Neuronal stem cell (in vitro differentiated cells): ENCODE results near the gene TBC1D13.
"Not testable (repeated sequence)": the region's sequence is repeated elsewhere in the genome, so short reads cannot be mapped to it uniquely, and the experiment has no call there.

ENCODE experiments used
- DNase-seq: peaks from one replicate; pipeline ENCODE4 v3.0.0-alpha.2; 2013; ENCODE audit warnings: low spot score
- H2AFZ ChIP-seq: one replicate; pipeline ENCODE4 v1.6.1; 2013; ENCODE audit warnings: mild to moderate bottlenecking, low read length, inconsistent platforms
- H2AK5ac ChIP-seq: 2 replicates; pipeline ENCODE4 v1.6.1; 2013; ENCODE audit warnings: low read depth, mild to moderate bottlenecking, inconsistent platforms, low read length, moderate library complexity, mixed read lengths
- H2BK120ac ChIP-seq: 2 replicates; pipeline ENCODE4 v1.6.1; 2013; ENCODE audit warnings: low read depth, mild to moderate bottlenecking, inconsistent platforms, low read length, moderate library complexity, mixed read lengths
- H2BK12ac ChIP-seq: one replicate; pipeline ENCODE4 v1.6.1; 2013; ENCODE audit warnings: low read length, inconsistent platforms
- H2BK15ac ChIP-seq: 2 replicates; pipeline ENCODE4 v1.6.1; 2013; ENCODE audit warnings: mild to moderate bottlenecking, low read length, inconsistent platforms, mixed read lengths
- H2BK5ac ChIP-seq: one replicate; pipeline ENCODE4 v1.6.1; 2013; ENCODE audit warnings: inconsistent platforms, mild to moderate bottlenecking, low read length, moderate library complexity
- H3K14ac ChIP-seq: one replicate; pipeline ENCODE4 v1.6.1; 2013; ENCODE audit warnings: low read length, inconsistent platforms
- H3K18ac ChIP-seq: 2 replicates; pipeline ENCODE4 v1.6.1; 2013; ENCODE audit warnings: low read length, inconsistent platforms
- H3K23ac ChIP-seq: 2 replicates; pipeline ENCODE4 v1.6.1; 2013; ENCODE audit warnings: low read depth, mild to moderate bottlenecking, mixed read lengths, low read length, inconsistent platforms; ENCODE audit not compliant: poor library complexity
- H3K27ac ChIP-seq: replicated peaks from 3 replicates; pipeline ENCODE4 v1.5.1; 2013; ENCODE audit warnings: low read length, inconsistent platforms
- H3K27me3 ChIP-seq, 3 experiments: 2 replicates each; pipeline ENCODE4 v1.6.1; 2013; ENCODE audit warnings: low read length in 3 of 3, mild to moderate bottlenecking in 2 of 3, inconsistent platforms in 1 of 3, low read depth in 1 of 3, mixed read lengths in 1 of 3, moderate library complexity in 1 of 3; ENCODE audit not compliant: control insufficient read depth in 3 of 3, insufficient read depth in 3 of 3
- H3K36me3 ChIP-seq, 2 donors: replicated peaks in 1 of 2; 2 replicates each; pipeline ENCODE4 v1.6.1; 2013; ENCODE audit warnings: low read length in 2 of 2; ENCODE audit not compliant: control insufficient read depth in 2 of 2, insufficient read depth in 2 of 2
- H3K4ac ChIP-seq: 2 replicates; pipeline ENCODE4 v1.6.1; 2013; ENCODE audit warnings: inconsistent platforms, mild to moderate bottlenecking, low read length, moderate library complexity
- H3K4me1 ChIP-seq, 2 donors: 1 replicate in 1 of 2; 2 replicates in 1 of 2; pipeline ENCODE4 v1.6.1; 2013; ENCODE audit warnings: low read length in 2 of 2, low read depth in 1 of 2; ENCODE audit not compliant: control insufficient read depth in 2 of 2, insufficient read depth in 1 of 2
- H3K4me2 ChIP-seq: one replicate; pipeline ENCODE4 v1.6.1; 2013; ENCODE audit warnings: mild to moderate bottlenecking, low read length, inconsistent platforms; ENCODE audit not compliant: insufficient read depth, poor library complexity, severe bottlenecking
- H3K4me3 ChIP-seq, 2 donors: 2 replicates each; pipeline ENCODE4 v1.5.1; 2013; ENCODE audit warnings: low read length in 2 of 2, mild to moderate bottlenecking in 2 of 2, inconsistent platforms in 1 of 2, moderate library complexity in 1 of 2
- H3K79me1 ChIP-seq: one replicate; pipeline ENCODE4 v1.6.1; 2013; ENCODE audit warnings: low read depth, mild to moderate bottlenecking, inconsistent platforms, low read length, moderate library complexity
- H3K9ac ChIP-seq: one replicate; pipeline ENCODE4 v1.6.1; 2013; ENCODE audit warnings: mild to moderate bottlenecking, low read depth, low read length, inconsistent platforms; ENCODE audit not compliant: poor library complexity
- H3K9me3 ChIP-seq, 2 donors: replicated peaks in 1 of 2; 2 replicates each; pipeline versions ENCODE3 to v1.6.1; 2013; ENCODE audit warnings: low read length in 2 of 2, mild to moderate bottlenecking in 2 of 2, inconsistent platforms in 1 of 2, low read depth in 1 of 2, mixed read lengths in 1 of 2, moderate library complexity in 1 of 2; ENCODE audit not compliant: control insufficient read depth in 2 of 2, insufficient read depth in 1 of 2
- H4K8ac ChIP-seq: one replicate; pipeline ENCODE4 v1.6.1; 2013; ENCODE audit warnings: low read depth, mild to moderate bottlenecking, inconsistent platforms, low read length, moderate library complexity
- H4K91ac ChIP-seq: one replicate; pipeline ENCODE4 v1.6.1; 2013; ENCODE audit warnings: low read length, low read depth, mild to moderate bottlenecking, inconsistent platforms; ENCODE audit not compliant: poor library complexity
- WGBS, 2 donors: extraction: QIAGEN DNeasy Blood & Tissue Kit; methylation state at CpG; one replicate each; pipeline ENCODE4 v1.1.7; 2013; ENCODE audit warnings: missing lambda C conversion rate in 2 of 2, mixed read lengths in 1 of 2; ENCODE audit not compliant: insufficient read length in 2 of 2, insufficient replicate concordance in 1 of 2; ENCODE audit errors: extremely low coverage in 2 of 2; 5-methylcytosine and 5-hydroxymethylcytosine counted together

The TBC1D13 gene

DNA sequence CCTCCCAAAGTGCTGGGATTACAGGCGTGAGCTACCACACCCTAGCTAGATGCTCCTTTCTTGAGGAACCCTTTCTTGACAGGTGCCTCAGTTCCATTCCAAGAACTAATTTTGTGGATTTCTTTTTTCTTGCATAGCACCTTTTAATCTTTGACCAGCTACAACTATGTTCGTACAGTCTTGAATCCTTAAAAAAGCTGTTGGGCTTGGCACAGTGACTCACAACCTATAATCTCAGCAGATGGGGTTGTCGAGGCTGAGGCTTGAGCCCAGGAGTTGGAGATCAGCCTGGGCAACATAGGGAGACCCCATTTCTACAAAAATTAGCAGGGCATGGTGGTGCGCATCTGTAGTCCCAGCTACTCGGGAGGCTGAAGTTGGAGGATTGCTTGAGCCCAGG is 14.0 kb upstream of the TBC1D13 start:
- peaks cover 0 to 5% of the 10 kb centered on the region in 2 donors for H3K36me3 ChIP-seq
- peaks cover 3 to 4% of the 10 kb centered on the region in 2 donors for H3K4me1 ChIP-seq
- peaks cover 2% of the 10 kb centered on the region for H3K79me1 ChIP-seq
- no peak overlapping the region for H4K8ac ChIP-seq
- H2AFZ ChIP-seq, result no peak overlapping the region
- H3K9ac ChIP-seq, result no peak overlapping the region
- no peak overlapping the region for H4K91ac ChIP-seq
- no peak overlapping the region for H3K14ac ChIP-seq
- H2BK5ac ChIP-seq, result no peak overlapping the region
- no peak overlapping the region for H3K27ac ChIP-seq
- no peak overlapping the region for H3K4me2 ChIP-seq
- no peak overlapping the region for H3K18ac ChIP-seq
- WGBS, 2 donors, result no CpG with 5 or more reads among the region's 5 CpGs
- H3K27me3 ChIP-seq, result no peaks in the 10 kb centered on the region
- H3K9me3 ChIP-seq, result peaks cover 0 to 4% of the 10 kb centered on the region in 2 donors
- no peak overlapping the region for H2BK12ac ChIP-seq
- H2BK15ac ChIP-seq, result no peak overlapping the region
- H3K23ac ChIP-seq, result no peak overlapping the region
- no peak overlapping the region for H2BK120ac ChIP-seq
- H2AK5ac ChIP-seq, result no peak overlapping the region
- no peak for DNase-seq
- H3K4me3 ChIP-seq, result no peak overlapping the region
- no peak overlapping the region for H3K4ac ChIP-seq

DNA sequence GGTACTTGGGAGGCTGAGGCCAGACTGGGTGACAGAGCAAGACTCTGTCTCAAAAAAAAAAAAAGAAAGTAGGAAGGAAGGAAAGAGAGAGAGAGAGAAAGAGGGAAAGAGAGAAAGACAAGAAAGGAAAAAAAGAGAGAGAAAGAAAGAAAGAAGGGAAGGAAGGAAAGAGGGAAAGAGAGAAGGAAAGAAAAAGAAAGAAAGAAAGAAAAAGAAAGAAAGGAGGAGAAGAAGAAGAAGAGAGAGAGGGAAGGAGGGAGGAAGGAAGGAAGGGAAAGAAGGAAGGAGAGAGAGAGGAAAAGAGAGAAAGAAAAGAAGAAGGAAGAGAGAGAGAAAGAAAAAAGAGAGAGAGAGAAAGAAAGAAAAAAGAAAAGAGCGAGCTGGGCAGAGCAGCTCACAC is 12.2 kb upstream of the TBC1D13 start:
- no peak overlapping the region for H3K23ac ChIP-seq
- H3K4me3 ChIP-seq, result no peak overlapping the region
- no peak overlapping the region for H4K91ac ChIP-seq
- no peak overlapping the region for H3K4me2 ChIP-seq
- H3K18ac ChIP-seq, result no peak overlapping the region
- H3K9me3 ChIP-seq, result peaks cover 0 to 4% of the 10 kb centered on the region in 2 donors
- no peak for DNase-seq
- no peak overlapping the region for H3K14ac ChIP-seq
- H3K9ac ChIP-seq, result no peak overlapping the region
- H3K27me3 ChIP-seq, result no peaks in the 10 kb centered on the region
- H2BK15ac ChIP-seq, result no peak overlapping the region
- no peaks in the 10 kb centered on the region for H3K36me3 ChIP-seq
- H4K8ac ChIP-seq, result no peak overlapping the region
- no peak overlapping the region for H2BK5ac ChIP-seq
- no peak overlapping the region for H3K27ac ChIP-seq
- H2BK12ac ChIP-seq, result no peak overlapping the region
- H3K4me1 ChIP-seq, result peaks cover 3 to 4% of the 10 kb centered on the region in 2 donors
- no peak overlapping the region for H2AK5ac ChIP-seq
- no peaks in the 10 kb centered on the region for H3K79me1 ChIP-seq
- no peak overlapping the region for H3K4ac ChIP-seq
- WGBS, 2 donors, result no CpG with 5 or more reads among the region's 1 CpG
- H2AFZ ChIP-seq, result no peak overlapping the region
- no peak overlapping the region for H2BK120ac ChIP-seq

DNA sequence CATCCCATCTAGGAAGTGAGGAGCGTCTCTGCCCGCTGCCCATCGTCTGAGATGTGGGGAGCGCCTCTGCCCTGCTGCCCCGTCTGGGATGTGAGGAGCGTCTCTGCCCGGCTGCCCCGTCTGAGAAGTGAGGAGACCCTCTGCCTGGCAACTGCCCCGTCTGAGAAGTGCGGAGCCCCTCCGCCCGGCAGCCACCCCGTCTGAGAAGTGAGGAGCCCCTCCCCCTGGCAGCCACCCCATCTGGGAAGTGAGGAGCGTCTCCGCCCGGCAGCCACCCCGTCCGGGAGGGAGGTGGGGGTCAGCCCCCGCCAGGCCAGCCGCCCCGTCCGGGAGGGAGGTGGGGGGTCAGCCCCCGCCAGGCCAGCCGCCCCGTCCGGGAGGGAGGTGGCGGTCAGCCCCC is 7.0 kb upstream of the TBC1D13 start:
- H2AK5ac ChIP-seq, H3K4ac ChIP-seq, H2AFZ ChIP-seq, H3K4me1 ChIP-seq, H3K9ac ChIP-seq, H3K23ac ChIP-seq, H4K8ac ChIP-seq, H3K79me1 ChIP-seq, H2BK120ac ChIP-seq, H3K36me3 ChIP-seq, H3K4me3 ChIP-seq, H3K27me3 ChIP-seq, H3K4me2 ChIP-seq, H3K18ac ChIP-seq, H4K91ac ChIP-seq, H2BK15ac ChIP-seq, H2BK12ac ChIP-seq, H2BK5ac ChIP-seq, H3K14ac ChIP-seq, DNase-seq, H3K27ac ChIP-seq: not testable (repeated sequence)
- no CpG with 5 or more reads among the region's 27 CpGs for WGBS, 2 donors
- H3K9me3 ChIP-seq, result peaks cover 1 to 12% of the 10 kb centered on the region in 2 donors

DNA sequence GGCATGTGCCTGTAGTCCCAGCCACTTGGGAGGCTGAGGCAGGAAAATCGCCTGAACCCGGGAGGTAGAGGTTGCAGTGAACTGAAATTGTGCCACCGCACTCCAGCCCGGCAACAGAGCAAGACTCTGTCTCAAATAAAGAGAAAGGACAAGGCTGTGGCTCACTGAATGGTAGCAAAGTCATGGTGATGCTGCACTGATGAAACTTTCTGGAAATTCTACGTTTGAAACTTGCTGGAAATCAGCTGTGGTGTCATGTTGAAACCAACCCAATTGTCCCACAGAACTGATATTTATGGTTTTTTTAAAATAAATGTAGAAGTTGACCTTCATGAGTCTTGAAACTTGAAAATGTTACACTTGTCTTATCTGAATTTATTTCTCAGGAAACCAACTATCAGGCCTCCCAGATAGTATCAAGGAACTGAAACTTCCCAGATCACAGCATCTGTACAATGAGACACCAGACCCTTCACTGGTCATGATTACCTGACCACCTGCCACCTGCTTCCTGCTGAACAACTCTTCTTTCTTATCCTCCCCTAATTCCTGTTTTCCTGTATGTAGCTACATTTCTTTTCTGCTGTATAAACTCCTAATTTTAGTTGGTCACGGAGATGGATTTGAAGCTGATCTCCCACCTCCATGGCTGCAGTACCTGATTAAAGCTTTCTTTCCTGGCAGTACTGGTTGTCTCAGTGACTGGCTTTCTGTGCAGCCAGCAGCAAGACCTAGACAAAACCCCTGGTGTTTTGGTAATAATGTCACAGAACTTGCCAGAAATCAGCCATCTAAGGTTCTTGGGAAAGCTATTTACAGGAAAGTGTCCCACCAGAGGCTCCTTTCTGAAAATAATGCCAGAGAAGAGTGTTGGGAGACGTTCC is 5.6 kb upstream of the TBC1D13 start:
- no peaks in the 10 kb centered on the region for H3K79me1 ChIP-seq
- peaks cover 1 to 8% of the 10 kb centered on the region in 2 donors for H3K9me3 ChIP-seq
- no peak overlapping the region for H4K91ac ChIP-seq
- no peak overlapping the region for H2BK12ac ChIP-seq
- no peak overlapping the region for H2BK15ac ChIP-seq
- H3K23ac ChIP-seq, result no peak overlapping the region
- H3K4me3 ChIP-seq, result no peak overlapping the region
- H3K36me3 ChIP-seq, result no peaks in the 10 kb centered on the region
- H3K9ac ChIP-seq, result no peak overlapping the region
- no peak overlapping the region for H2AFZ ChIP-seq
- WGBS, 2 donors, result no CpG with 5 or more reads among the region's 7 CpGs
- H2BK120ac ChIP-seq, result no peak overlapping the region
- H3K4me1 ChIP-seq, result peaks cover 0 to 2% of the 10 kb centered on the region in 2 donors
- H2AK5ac ChIP-seq, result no peak overlapping the region
- H2BK5ac ChIP-seq, result no peak overlapping the region
- H3K4me2 ChIP-seq, result no peak overlapping the region
- no peak overlapping the region for H3K18ac ChIP-seq
- H3K27ac ChIP-seq, result no peak overlapping the region
- no peak overlapping the region for H3K4ac ChIP-seq
- no peak overlapping the region for H4K8ac ChIP-seq
- no peak overlapping the region for H3K14ac ChIP-seq
- no peaks in the 10 kb centered on the region for H3K27me3 ChIP-seq
- no peak for DNase-seq
